ENCODE measurements around the gene DOCK7. TPM values are rescaled to one million over a fixed set of nuclear protein-coding genes. Genes with fewer than 3 reads are reported as not detected.
A peak's percentile ranks its signal among the peaks of the same experiment; 100 is the strongest.
"Not testable (repeated sequence)": the region's sequence is repeated elsewhere in the genome, so short reads cannot be mapped to it uniquely, and the experiment has no call there.

Gene DOCK7
- total and polyA plus RNA-seq, 7 donors, result 6.5 to 54.8 (median 32.4) TPM

GRCh38 chr1:62621907-62622306, 66.3 kb downstream of the DOCK7 start:
- peaks cover 0 to 35% (median 3%) of the 10 kb centered on the region in 4 donors for H3K36me3 ChIP-seq
- no peak for DNase-seq
- WGBS, 2 donors, result 94 to 96% methylated on average over 1 of the region's 1 CpG
- TF ChIP-seq POLR2AphosphoS5 (IDR thresholded peaks at IDR 0.05), result peak in 1 of 4 donors; percentile 24
- TF ChIP-seq, protein P1, sequence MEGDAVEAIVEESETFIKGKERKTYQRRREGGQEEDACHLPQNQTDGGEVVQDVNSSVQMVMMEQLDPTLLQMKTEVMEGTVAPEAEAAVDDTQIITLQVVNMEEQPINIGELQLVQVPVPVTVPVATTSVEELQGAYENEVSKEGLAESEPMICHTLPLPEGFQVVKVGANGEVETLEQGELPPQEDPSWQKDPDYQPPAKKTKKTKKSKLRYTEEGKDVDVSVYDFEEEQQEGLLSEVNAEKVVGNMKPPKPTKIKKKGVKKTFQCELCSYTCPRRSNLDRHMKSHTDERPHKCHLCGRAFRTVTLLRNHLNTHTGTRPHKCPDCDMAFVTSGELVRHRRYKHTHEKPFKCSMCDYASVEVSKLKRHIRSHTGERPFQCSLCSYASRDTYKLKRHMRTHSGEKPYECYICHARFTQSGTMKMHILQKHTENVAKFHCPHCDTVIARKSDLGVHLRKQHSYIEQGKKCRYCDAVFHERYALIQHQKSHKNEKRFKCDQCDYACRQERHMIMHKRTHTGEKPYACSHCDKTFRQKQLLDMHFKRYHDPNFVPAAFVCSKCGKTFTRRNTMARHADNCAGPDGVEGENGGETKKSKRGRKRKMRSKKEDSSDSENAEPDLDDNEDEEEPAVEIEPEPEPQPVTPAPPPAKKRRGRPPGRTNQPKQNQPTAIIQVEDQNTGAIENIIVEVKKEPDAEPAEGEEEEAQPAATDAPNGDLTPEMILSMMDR (IDR thresholded peaks at IDR 0.05), result no peak
- intact Hi-C loops (cut with DNase I), result no loop called here
- no peaks in the 10 kb centered on the region for H3K9me3 ChIP-seq
- no peaks in the 10 kb centered on the region for H3K27me3 ChIP-seq
- no peaks in the 10 kb centered on the region for H3K4me1 ChIP-seq
- no peak overlapping the region for H3K27ac ChIP-seq
- no peak overlapping the region for H3K4me3 ChIP-seq

DNA sequence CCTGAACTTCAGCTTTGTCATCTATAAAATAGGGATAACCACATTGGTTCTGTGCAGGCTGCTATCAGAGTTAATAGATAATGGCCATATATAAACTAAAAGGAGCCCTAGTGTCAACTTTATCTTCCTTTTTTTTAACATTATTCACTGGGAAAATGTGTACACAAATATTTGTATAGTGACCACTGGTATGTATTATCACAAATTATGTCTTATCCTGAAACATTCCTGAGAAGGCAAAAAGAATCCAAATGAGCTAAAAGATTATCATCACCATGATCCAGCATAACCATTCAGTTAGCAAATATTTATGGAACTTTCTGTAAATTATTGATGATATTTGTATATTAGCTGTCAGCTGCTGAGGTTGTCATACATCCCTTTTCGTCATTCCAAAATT, 74.3 kb downstream of the DOCK7 start:
- H3K4me3 ChIP-seq, result no peak overlapping the region
- peaks cover 0 to 23% (median 3%) of the 10 kb centered on the region in 4 donors for H3K36me3 ChIP-seq
- no peak overlapping the region for H3K27ac ChIP-seq
- no peak for DNase-seq
- H3K9me3 ChIP-seq, result no peaks in the 10 kb centered on the region
- TF ChIP-seq POLR2AphosphoS5 (IDR thresholded peaks at IDR 0.05), result no peak
- no peak for TF ChIP-seq EP300 (IDR thresholded peaks at IDR 0.05)
- TF ChIP-seq, protein P1 (IDR thresholded peaks at IDR 0.05), result no peak
- no peak for TF ChIP-seq POLR2A (IDR thresholded peaks at IDR 0.05)
- WGBS, 2 donors, result 88 to 95% methylated on average over 1 of the region's 1 CpG
- H3K4me1 ChIP-seq, result no peaks in the 10 kb centered on the region
- intact Hi-C loops (cut with DNase I), result no loop called here
- H3K27me3 ChIP-seq, result no peaks in the 10 kb centered on the region

DNA sequence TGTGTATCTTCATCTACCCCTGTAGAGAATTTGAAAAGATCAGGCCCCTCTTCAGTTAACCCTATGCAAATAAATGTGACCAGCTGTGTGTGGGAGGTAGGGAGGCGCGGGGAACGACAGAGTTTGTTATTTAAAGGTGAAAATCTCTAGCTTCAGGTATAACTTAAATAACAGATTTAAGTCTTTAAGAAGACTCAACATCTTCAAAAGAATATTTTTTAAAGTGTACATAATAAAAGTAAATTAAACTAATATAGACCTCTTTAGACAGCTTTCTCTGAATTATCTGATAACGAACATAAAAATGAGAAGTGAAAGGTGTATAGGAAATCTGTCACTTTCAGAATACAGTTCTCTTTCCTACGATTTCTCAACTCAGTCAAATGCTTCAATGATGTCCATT, 74.9 kb downstream of the DOCK7 start:
- peaks cover 0 to 23% (median 1%) of the 10 kb centered on the region in 4 donors for H3K36me3 ChIP-seq
- 75 to 93% methylated on average over 5 of the region's 5 CpGs for whole genome bisulfite sequencing, 2 donors
- no peak overlapping the region for H3K27ac ChIP-seq
- no peaks in the 10 kb centered on the region for H3K9me3 ChIP-seq
- intact Hi-C loops (cut with DNase I), result no loop called here
- H3K4me1 ChIP-seq, result no peaks in the 10 kb centered on the region
- H3K4me3 ChIP-seq, result no peak overlapping the region
- no peaks in the 10 kb centered on the region for H3K27me3 ChIP-seq
- TF ChIP-seq, protein P1 (IDR thresholded peaks at IDR 0.05), result no peak
- TF ChIP-seq POLR2AphosphoS5 (IDR thresholded peaks at IDR 0.05) (no peak), EP300 (IDR thresholded peaks at IDR 0.05) (no peak), POLR2A (IDR thresholded peaks at IDR 0.05) (no peak)
- DNase-seq, result no peak

- H3K4me3 ChIP-seq, result no peak overlapping the region
- H3K27ac ChIP-seq, result no peak overlapping the region
- H3K4me1 ChIP-seq, result no peaks in the 10 kb centered on the region
- TF ChIP-seq POLR2A (IDR thresholded peaks at IDR 0.05) (no peak), EP300 (IDR thresholded peaks at IDR 0.05) (no peak), POLR2AphosphoS5 (IDR thresholded peaks at IDR 0.05) (no peak)
- TF ChIP-seq, protein P1 (IDR thresholded peaks at IDR 0.05), result no peak
- H3K9me3 ChIP-seq, result no peaks in the 10 kb centered on the region
- intact Hi-C loops (cut with DNase I), result no loop called here
- WGBS, 2 donors, result 94 to 96% methylated on average over 2 of the region's 2 CpGs
- peaks cover 0 to 17% (median 0%) of the 10 kb centered on the region in 4 donors for H3K36me3 ChIP-seq
- DNase-seq, result no peak
- no peaks in the 10 kb centered on the region for H3K27me3 ChIP-seq
Measured at GRCh38 chr1:62612770-62613169, 75.4 kb downstream of the DOCK7 start.

DNA sequence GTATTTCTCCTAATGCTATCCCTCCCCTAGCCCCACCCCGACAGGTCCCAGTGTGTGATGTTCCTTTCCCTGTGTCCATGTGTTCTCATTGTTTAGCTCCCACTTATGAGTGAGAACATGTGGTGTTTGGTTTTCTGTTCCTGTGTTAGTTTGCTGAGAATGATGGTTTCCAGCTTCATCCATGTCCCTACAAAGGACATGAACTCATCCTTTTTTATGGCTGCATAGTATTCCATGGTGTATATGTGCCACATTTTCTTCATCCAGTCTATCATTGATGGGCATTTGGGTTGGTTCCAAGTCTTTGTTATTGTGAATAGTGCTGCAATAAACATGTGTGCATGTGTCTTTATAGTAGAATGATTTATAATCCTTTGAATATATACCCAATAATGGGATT, 77.6 kb downstream of the DOCK7 start:
- WGBS, 2 donors, result 94 to 98% methylated on average over 1 of the region's 1 CpG

More for the DNA sequence above, 77.6 kb downstream of the DOCK7 start:
- H3K27me3 ChIP-seq; H3K9me3 ChIP-seq; H3K36me3 ChIP-seq; DNase-seq; H3K27ac ChIP-seq; H3K4me3 ChIP-seq; H3K4me1 ChIP-seq; intact Hi-C loops (cut with DNase I): not testable (repeated sequence)
